GM12874 (cell line): ENCODE data around the gene MT4.

Experiments used
- CTCF ChIP-seq: IDR thresholded peaks from 2 replicates; pipeline ENCODE4 v1.5.1; 2011; ENCODE audit warnings: low read depth, mild to moderate bottlenecking, control low read depth, low read length, moderate library complexity; ENCODE audit not compliant: insufficient read depth

The MT4 gene

GRCh38 chr16:56530872-56531271 is 34.0 kb upstream of the MT4 start:
- TF ChIP-seq CTCF = no peak

DNA sequence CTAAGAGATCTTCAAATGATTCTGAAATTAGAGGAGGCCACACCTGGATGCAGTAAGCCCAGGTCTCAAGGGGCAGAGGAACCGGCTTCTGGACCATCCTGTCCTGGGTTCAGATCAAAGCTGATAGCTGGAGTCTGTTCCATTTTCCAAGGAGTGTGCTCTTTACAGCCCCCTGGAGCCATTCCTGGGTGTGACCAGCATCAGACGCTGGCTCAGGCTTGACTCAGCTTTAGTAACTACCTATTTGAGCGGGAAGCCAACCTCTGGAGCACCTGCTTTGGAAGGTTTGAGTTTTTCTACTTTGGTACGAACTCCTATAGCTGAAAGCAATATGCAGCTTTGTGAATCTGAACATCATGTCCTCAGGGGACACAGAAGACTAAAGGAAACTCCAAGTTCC is 32.2 kb upstream of the MT4 start:
- TF ChIP-seq CTCF = no peak

DNA sequence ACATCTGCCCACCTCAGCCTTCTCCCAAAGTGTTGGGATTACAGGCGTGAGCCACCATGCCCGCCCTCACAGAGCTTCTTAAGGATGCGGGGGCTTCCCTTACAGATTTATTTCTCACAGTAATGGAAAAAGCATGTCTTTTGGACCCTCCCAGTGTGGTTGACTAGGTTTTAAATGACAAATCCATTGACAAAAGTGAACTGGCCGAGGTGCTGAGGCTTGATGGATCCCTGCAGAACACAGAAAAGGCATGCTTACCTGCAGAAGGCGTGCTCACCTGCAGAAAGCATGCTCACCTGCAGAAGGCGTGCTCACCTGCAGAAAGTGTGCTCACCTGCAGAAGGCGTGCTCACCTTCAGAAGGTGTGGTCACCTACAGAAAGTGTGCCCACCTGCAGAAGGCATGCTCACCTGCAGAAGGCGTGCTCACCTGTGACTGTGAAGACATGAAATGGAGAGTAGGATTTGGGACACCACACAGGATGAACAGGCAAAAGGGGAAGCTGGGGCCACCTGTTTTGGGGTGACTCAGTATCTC is 30.0 kb upstream of the MT4 start:
- no peak for TF ChIP-seq CTCF

GRCh38 chr16:56538331-56538730 is 26.5 kb upstream of the MT4 start:
- no peak for TF ChIP-seq CTCF

- no peak for TF ChIP-seq CTCF
Measured at GRCh38 chr16:56539656-56540055, 25.2 kb upstream of the MT4 start.

DNA sequence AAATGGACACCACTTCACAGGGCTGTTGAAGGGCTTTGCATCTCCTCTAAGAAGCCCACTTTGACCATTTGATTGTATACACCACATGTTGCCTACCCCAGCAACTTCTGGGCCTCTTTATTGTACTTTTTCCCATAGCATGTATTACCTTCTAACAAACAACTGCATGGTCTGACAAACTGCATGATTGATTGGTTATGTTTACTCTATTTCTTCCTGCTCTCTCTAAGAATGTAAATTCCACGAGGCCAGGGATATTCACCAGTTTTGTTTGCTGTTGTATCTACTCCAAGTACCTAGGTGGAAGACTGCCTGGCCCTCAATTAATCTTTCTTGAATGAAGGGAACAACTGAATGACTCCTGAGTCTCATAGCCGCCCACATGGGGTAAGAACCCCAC is 22.8 kb upstream of the MT4 start:
- TF ChIP-seq CTCF = no peak

DNA sequence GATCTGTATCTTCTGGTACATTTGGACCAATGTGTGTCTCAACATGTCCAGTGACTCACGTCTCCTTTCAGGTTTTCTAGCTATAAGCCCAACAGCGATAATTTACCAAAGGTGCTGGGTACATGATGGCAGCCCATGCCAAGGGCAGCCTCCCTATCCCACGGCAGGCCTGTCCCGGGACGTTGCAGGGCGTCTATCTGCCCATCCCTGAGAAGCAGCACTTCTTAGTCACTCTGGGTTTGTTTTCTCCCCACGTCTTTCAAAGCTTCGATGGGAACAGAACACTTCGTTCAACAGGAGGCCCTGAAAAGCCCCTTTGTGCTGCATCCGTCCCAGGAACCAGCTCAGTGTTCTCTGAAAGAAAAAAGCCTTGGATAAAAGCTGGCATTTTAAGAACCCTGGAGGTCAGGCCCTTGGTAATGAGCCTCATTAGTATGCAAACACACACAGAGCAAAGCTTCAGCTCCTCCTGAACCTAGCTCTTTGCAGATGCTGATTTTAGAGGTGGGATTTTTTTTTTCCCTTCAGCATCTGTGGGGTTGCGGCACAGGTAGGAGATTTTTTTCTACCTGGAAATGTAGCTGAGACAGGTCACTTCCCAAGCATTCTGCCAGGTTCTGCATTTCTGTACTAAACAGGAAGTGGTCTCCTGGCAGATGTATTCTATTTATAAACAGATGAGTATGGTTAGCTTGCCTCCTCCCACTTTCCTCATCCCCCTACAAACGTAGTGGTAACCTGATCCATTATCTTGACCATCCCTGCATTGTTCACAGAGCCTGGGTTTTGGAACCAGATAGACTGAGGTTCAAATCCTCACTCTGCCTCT is 17.5 kb upstream of the MT4 start:
- TF ChIP-seq CTCF = no peak
